GM19239 (cell line): ENCODE data around the gene BCL11A.

ENCODE experiments used
- DNase-seq: peaks from one replicate; pipeline ENCODE4 v3.0.0; 2011; ENCODE audit warnings: low spot score; ENCODE audit not compliant: insufficient read length
- FAIRE-seq: peaks from 2 replicates; lab custom pipeline; 2011; peaks lifted over from hg19 to GRCh38; lab: Jason Lieb, UNC

Gene BCL11A

DNA sequence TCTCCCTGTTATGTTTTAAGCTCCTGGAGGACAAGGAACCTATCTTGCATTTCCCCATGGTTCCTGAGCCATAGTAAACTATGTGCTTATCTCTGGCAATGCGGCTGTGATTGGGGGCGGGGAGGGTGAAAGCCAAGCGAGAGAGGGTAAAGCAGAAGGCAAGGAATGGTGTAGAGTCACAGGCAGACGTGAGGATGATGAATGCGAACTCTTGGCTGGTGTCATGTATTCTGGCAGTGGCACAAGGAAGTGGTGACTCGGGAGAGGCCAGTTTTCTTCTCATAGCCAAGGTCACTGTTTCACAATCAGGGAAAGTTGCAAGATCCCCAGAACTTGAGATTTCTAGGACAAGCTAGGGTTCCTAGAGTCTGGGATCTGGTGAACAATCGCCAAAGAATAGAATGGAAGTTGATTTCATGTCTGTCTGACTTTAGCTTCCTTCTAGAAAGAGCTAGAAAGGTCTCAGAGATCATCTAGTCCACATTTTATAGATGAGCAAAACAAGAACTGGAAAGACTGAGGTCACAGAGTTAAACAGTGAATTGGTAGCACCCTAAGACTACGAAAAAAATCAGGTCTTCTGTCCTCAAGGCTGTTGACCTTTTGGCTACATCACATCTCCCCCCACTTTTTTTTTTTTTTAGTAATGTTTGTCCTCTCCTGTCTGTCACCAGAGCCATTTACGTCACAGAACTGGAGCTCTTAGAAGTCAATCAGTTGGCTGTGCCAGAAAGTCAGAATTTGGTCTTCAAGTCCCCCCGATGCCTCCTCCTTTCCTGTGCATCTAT lies 137.0 kb downstream of the BCL11A start:
- no peak for DNase-seq
- FAIRE-seq = no peak

DNA sequence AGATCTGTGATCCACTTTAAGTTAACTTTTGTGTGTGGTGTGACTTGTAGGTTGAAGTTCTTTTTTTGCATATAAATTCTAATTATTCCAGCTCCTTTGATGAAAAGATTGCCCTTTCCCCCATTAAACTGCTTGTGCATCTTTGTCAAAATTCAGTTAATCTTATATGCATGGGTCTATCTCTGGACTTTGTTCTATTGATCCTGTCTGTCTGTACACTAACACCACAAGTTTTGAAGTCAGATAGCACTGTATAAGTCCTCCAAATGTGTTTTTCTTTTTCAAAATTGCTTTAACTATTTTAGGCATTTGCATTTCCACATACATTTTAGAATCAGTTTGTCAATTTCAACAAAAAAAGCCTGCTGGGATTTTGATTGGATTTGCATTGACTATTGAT lies 137.6 kb downstream of the BCL11A start:
- DNase-seq (no peak), FAIRE-seq (no peak)

DNA sequence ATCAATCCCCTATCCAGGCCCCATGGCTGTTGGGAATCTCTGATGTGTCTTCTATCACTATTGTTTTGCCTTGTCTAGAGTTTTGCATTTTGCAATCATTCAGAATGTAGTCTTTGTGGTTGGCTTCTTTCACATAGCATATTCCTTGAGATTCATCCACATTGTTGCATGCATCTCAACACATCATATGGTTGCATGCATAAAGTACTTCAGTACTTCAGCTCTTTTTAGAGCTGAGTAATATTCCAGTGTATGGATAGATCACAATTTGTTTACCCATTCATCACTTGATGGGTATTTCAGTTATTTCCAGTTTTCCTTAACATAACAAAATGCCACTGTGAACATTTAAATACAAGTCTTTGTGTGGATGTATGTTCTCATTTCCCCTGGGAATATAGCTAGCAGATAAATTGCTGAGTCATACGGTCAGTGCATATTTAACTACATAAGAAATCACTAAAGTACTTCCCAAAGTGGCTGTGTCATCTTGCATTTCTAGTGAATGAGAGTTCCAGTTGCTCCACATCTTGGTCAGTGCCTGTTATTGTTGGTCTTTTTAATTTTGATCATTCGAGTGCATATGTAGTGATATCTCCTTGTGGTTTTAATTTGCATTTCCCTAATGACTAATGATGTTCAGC lies 138.8 kb downstream of the BCL11A start:
- DNase-seq (no peak), FAIRE-seq (no peak)

DNA sequence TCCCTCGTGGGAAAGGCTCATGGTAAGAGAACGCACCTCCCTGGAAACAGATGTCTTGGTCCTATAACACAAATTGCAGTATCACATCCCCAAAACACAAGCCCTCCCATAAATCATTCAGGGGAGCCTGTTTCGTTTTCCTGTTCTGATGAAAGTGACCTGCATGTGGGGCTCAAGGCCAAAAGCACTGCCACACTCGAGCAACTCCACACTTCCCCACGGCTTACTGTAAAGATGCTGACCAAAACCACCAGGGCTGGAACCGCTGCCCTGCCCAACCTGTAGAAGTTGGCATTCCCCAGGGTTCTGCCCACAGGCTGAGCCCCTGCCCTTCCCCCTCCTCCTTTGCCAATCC lies 139.7 kb downstream of the BCL11A start:
- peak; percentile 91 for FAIRE-seq

DNA sequence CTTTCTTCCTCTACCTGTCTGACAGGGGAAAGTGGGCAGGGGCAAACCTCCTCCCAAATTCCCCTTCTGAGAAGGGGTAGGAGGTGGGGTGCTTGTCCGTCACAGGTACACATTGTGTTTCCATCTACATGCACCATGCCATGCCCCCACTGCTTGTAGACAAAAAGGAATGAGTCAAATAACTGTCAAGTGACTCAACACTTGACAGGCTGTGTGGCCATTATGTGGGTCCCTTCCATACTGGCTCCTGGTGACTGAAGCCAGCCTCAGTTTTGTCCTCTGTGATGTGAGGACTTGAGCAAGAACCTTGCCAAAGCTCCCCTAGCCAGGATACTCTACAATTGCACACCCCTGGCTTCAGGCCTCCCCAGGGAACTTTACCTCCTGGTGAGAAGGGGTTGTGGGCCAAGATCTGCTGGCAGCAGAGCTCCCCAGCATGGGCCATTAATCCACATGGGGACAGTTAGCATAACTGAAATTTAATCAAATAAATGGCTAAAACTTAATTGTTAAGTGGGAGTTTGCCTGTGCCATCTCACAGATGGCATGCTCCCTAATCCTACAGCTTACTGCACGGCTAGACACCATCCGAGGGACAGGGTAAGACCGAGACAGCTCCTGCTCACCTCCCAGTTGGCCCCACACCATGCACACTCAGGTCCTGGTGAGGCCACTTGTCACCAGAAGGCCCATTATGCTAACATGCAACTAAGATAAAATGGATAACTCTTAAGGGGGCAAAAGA lies 140.2 kb downstream of the BCL11A start:
- FAIRE-seq = no peak
- no peak for DNase-seq

More for the DNA sequence above, 139.7 kb downstream of the BCL11A start:
- peak; percentile 42 for DNase-seq

DNA sequence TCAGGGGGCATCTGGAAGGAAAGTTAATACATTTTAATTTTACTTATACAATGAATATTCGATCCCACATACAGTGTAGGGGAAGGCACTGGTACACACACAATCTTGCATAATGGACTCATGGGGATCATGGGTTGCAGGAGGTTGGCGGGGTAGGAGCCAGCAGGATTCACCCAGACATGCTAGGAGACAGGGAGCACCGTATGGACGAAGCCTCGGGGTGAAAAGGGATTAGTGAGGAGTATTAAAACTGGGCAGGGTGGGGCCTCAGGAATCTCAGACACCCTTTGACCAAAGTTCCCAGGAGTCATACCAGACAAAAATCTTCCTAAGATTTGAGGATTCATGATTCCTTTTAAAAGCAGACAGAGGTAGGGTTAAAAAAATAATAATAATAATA lies 140.8 kb downstream of the BCL11A start:
- DNase-seq (no peak), FAIRE-seq (no peak)

DNA sequence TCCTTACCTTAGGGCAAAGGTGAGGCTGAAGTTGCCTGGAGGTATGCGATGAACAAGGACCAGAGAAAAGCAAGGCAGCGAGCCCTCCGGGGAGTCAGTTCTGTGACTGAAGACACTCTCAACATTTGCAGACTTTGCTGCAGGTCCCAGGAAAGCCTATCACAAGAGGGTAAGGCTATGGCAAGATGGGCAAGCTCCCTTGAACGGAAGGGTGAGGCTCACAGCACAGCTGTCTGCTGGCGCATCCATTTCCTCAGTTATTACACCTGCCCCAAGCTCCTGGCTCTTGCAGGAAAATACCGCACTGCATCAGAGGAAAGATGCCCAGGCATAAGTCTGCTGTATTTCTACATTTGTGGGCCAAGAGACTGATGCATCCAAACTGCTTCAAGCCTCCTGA lies 141.4 kb downstream of the BCL11A start:
- FAIRE-seq = no peak
- no peak for DNase-seq

DNA sequence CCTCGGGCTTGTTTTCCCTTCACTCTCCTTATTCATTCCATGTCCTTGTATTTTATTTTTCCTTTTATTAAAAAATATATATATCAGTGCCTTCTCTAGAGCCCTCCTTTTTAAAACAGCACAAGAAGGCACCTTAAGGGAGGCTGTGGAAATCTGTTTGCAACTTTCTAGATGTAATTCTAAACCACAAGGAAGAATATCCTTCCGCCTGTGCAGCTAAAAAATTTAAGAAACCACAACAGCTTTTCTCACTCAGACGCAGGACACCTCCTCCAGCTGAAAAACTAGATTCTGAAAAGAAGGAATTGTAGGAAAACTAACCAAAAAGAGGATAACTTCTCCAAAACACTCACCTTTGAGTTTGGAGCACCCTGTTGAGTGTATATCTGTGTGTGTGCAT lies 142.2 kb downstream of the BCL11A start:
- FAIRE-seq (no peak), DNase-seq (no peak)

DNA sequence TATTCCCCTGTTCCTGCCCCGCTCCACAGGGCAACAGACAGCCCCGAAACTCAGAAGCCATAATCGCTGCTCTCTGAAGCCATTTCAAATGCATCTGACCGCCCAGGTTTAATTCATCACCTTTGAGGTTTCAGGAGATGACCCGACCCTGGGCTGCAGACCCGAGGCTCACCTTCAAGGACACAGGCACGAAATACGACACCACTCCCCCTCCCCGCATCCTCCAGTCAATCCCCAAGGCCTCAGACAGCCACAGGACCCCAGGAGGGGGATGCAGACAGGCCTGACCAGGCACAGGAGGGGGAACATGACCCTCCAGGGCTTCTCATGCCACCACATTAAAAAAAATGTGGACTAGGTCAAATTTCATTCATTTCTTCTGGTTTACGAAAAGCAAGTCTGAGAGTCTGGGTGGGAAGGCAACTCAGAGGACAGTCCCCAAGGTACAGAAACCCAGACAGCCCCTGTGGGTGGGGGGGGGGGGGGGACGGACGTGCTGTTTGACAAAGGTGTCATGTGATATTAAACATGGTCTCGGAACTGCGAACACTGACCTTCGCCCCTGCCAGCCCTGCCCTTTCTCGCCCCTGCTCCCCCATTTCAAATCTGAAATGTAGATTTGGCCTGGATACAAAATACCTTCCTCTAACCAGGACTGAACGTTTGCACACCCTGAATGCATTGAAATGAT lies 142.9 kb downstream of the BCL11A start:
- DNase-seq = no peak
- FAIRE-seq = no peak

DNA sequence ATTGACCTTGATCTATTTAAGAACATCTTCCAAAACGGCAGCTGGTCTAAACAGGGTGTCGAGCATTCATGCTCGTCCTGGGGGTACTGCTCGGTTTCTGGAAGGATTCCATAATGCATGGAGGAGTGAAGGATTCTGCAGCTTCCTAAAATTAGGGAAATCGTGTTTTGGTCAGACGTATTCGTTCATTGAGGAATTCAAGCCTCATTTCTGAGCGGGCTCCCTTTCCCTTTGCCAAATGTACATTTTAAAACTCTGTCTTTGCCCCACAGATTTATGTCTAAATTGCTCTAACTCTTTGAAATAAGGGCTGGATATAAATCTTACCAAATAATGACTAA lies 144.0 kb downstream of the BCL11A start:
- FAIRE-seq (no peak), DNase-seq (no peak)

DNA sequence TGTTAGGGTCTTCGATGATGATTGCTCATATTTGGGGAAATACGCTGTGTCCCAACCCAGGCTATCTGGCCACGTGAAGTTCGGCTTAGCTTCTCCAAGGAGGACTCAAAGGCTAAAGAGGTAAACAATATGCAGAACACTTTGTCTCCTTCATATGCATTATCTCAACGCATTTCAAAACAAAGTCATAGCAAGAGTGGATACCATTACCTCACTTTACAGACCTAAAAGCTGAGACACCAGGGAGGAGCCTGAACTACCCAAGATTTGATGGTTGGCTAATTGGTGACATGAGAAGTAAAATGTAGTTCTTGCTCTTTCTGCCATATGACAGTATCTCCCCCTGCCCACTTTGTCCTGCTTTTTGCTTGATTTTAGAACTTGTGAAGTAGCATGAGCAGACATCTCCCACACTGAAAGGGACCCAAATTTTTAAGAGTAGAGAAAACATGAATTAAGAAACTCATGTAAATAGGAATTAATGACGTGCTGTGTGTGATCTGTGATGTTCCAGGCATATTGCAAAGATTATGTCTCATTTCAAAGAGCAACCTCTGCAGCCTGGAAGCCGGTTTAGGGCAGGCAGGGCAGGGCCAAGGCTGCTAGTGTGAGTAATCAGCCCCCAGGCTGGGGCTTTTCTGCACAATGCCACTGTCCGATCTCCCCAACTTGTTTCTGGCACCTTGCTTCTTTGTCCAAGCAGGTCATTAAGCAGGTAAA lies 144.5 kb downstream of the BCL11A start:
- DNase-seq (no peak), FAIRE-seq (no peak)

DNA sequence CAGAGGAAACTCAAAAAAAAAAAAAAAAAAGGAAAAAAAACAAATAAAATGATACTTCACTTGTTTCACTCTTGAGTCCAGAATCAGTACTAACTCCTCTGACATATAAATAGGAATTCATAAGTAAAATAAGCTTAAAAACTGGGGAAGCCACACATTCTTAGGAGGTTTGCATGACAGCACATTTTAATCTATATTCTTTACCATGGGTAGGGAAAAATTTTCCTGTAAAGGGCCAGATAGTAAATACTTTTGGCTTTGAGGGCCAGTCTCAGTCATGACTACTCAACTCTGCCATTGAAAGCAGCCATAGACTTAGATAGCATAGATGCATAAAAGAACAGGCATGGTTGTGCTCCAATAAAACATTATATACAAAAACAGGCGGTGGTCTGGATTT lies 145.2 kb downstream of the BCL11A start:
- FAIRE-seq (no peak), DNase-seq (no peak)

DNA sequence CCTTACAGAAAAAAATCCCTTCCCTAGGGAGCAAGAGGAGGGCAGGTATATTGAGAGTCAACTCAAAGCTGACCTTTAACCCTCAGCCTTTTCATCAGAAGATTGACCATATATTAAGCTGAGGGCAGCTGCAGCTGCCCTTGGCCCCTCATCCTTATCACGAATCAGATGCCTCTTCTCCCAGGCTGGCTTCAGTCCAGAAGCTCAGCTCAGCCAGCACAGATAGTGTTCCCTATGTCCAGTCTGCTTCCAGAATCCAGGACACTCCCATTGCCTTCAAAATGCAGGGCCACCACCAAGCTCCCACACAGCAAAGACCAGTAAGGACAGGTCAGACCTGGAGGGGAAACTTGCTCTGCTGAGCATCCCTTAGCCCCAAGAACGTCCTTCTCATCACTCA lies 146.1 kb downstream of the BCL11A start:
- FAIRE-seq (no peak), DNase-seq (no peak)

DNA sequence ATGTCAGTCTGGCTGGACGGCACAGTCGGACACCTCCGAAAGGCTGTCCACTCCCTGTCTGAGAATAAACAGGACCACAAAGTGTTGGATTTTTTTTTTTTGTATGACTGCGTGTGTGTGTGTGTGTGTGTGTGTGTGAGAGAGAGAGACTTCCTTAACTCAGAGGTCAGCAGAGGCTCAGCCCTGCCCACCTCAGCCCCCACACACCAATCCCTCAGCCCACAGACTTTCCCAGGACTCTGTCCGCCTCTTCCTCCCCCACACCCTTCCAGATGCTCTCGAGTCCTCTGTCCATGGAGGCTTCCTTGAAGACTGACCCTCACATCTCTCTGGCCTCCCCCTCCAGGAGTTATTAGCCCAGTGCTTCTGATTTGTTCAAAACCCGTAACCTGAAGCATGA lies 147.3 kb downstream of the BCL11A start:
- FAIRE-seq (no peak), DNase-seq (no peak)

DNA sequence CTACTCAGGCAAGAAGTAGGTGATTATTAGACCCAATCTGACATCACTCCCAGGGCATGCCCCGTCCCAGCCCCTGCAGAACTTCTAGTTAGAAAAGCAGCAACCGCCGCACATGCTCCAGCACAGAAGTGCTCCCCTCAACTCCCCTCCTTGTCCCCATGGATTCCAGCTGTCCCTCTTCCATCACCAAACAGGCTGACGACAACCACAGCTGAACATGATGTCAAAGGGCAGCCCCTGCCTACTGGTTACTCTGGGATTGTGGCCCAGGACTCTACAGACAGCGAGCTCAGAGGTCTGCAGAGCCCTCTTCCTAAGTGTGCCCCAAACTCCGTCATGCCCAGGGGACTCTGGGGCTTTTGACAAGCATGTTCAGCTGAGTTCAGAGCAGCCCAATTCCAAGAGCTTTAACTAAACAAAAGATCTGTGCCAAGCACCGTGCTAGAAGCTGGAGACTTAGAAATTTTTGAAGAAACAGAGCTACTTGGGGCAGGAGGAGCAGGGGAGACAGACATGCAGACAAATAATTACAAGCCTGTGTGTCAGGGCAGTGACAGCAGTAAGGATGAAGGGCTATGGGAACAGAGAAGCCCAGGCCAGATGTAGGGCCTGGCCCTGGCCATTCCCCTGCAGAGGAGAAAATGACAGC lies 148.1 kb downstream of the BCL11A start:
- no peak for DNase-seq
- FAIRE-seq = no peak
